HL-60/S4 treated with retinoic acid at 250 ng/mL for 4 days and 3 days (cell line): ENCODE results near the gene THBS4.

Source experiments
- in situ Hi-C: fragments of 300-500 bp; cut with MboI; formaldehyde crosslinking; loops from 2 replicates; pipeline ENCODE4 v1.7.0; 2022; ENCODE audit warnings: low sequenced_read_pairs

The THBS4 gene

DNA sequence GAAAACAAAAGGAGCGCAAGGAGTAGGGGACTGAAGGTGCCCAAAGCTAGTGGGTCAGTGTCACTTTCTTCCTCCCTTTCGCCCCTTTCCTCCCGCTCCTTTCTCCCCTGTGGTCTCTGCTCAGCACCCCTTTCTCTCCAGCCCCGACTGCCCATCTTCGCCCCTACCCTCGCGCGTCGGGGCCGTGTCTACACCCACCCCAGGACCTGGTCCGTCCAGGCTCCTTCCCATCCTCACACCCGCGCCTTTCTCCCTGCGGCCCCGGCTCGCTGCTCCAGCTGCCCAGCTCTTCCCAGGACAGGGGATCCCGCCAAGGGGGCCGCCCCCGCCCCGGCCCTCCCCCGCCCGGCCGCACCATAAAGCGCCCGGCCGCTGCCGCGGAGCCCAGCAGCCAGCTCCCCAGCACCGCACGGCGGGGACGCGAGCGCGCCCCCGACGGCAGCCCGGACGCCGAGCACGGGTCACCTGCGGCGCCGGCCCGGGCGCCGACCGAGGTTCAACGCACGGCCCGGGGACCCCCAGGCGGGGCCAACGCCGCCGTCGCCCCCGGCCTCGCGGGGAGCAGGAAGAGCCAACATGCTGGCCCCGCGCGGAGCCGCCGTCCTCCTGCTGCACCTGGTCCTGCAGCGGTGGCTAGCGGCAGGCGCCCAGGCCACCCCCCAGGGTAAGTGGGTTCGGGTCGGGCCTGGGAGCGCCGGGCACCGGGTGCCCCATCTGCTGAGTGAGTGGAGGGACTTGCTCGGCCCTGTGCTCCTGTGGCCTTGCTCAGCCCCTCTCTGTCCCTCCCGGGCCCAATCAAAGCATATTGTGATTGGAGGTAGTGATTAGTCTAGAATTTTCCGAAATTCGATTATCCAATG is at the start of gene THBS4:
Gene THBS4 (plus strand): TSS at position 387 of the 860 bp plus-strand sequence. CDS start 190 bp downstream, at position 577.
- in situ Hi-C loops = no loop called here

DNA sequence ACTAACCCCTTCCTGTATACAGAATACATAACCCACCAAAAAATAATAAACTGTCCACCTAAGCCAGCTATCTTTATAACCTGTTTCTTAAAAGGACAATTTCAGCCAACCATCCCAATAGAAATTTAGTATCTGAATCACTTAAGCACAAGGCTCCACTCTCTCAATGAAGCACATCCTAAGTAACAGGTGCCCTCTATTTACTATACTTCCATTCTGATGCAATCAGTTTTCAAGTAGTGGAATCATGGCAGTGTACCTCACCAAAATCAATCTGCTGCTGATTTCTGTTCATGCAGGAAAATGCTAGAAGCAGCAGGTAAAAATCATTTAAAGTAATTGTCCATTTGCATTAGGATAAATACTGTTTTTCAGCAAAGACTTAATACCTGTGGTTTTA is 48.9 kb upstream of the THBS4 start:
- in situ Hi-C loops = no loop called here

DNA sequence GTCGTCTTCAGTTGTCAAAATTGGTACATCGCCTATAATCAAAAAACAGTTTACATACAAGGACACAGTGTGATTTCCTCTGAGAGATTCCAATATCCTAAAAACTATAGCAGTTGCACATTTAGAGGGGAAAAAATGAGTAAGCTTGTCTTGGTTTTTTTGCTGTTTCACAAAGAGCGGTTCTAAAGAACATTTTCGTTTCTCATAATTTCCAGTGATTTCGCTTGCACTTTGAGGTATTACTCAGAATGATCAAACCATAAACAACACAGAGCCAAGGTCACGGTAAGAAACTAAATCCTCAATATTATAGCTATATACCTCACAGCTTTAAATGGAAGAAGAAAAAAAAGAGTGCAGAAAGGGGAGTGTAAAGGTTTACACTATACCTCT is 44.9 kb upstream of the THBS4 start:
- in situ Hi-C loops = no loop called here

DNA sequence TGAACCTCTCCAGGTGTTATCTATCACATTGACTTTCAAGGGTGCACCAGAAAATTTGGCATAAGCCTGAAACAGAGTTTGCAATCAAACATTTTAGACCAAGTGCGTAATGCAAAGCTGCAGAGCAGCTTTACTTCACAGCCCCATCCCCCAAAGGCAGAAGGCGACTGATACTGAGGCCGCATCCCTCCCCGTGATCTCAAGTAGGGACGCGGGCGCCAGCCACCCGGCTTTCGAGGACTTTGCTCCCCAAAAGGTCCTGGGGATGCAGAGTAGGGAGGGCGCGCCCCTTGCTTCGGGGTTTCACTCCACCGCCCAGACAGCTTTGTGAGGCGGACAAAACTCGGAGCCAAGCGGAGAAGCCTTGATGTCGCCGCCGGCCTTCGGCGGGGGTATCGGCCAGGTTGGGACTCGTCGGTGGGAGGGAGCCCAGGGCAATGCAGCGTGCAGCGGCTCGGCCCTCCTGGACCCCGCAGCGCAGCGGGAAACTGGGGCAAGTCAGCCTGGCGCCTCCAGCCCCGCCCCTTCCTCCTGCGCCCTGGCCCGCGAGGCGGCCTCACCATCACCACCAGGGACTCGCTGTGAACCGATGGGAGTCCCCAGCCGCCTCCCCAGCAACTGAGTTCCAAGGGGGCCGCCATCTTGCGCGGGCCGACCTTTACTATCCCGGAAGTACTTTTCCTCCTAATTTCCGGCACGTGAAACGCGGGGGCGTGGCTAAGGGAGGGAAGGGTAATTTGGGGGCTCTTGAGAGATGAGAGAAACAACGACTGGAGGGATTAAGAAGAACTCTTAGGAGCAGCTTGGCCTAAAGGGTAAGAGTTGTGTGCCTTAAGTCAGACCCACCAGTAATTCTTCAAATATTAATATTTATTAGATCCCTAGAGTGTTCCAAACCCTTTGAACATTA is 44.3 kb upstream of the THBS4 start, which contains the start of gene MTX3:
Gene MTX3 (minus strand): TSS at position 665 of the 910 bp plus-strand sequence. CDS start 24 bp downstream, at position 641.
- in situ Hi-C loops = no loop called here

DNA sequence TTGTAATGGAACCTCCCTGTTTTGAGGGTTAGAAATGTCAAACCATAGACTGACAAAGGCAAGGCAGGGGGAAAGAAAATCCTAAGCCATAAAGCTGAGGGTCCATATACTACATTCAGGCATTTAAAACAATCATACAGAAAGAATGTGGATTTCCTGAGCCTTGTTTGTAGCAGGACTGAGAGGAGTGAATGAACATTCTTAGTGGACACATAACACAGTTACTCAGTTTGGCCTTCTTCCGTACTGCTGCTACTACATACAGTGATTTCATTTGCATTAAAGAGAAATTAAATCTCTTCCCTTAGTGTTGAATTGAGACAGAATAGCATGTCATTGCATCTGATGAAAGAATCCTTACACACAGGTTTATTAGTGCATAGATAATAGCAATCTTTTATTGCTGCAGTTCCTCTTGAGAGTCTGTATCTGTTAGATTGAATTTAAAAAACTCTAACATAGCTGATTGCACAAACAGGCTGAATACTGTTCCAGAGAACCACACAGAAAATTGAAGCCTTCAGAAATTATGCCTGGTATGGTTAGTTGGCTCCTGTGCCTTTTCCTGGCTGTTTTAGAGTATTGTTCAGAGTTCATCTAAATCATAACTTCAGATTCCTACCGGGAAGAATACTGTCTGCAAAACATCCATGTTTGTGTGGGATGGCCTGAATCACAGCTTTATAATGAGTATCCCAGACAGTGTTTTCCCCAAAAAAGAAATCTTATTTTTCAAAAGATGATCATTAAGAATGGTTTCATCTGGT is 42.1 kb upstream of the THBS4 start:
- in situ Hi-C loops = no loop called here

DNA sequence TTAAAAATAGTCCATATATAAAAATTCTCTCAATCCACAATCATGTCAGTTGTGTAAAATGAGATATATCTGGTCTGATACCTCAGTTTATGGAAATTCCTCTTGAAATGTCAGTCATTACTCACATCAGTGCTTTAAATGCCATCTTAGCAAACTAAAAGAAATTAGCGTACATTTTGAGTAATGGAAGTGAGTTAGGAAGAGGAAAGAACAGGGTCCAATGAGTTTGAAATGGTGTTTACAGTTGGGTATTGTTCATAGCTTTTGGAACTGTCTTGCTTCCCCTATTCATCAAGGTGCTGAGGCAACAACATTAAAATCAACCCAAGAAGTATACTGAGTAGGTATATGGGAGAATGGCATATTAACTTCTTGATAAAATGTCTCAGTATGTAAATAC is 35.4 kb upstream of the THBS4 start:
- in situ Hi-C loops = no loop called here

DNA sequence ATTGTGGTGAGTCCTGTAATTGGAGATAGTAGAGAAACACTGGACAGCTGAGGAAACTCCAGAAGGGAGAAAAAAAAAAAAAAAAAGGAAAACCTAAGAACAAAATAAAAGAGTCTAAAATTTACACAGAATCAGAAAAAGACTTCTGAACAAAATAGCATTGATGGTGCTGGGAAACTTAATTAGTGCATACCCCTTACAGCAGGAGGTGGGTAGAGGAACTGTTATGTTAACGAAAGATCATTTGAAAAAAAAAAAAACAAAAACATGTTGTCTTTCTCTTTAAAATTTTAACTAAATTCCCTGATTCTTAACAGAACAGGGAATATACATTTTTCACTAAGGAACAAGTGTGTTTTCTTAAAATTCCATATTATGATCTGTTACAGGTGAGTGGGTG is 32.5 kb upstream of the THBS4 start:
- in situ Hi-C loops = no loop called here

DNA sequence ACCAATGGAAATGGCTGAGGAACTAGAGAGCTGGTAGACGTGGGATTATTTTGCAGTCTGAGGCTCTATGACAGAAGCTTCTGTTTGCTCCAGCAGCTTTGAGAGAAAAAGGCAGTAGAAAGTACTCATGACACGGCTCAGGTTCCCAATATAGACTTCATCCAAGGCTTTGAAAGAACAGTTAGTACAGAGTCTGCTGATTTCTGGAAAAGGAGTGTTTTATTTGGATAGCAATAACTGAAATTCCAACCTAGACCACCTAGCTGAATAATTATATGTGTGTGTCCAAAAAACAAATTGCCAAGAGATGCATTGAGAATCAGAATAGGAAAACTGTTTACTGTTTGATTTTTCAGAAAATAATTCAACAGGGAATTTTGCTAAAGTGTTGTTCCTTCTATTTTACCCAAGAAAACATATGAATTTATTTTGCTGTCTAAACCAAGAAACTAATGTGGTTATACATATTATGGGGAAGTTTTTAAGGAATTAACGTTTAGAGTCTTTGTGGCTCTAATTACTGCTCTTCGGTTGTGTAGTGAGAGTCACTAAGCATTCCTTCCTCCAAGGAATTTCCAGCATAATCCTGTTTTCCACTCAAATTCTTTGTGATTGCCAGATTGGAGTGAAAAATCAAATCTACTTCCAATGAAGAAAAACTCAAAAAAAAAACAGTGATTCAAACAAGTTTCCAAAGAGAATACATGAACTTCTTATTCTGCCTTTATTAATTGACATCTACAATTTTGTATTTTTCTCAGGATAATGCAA is 26.0 kb upstream of the THBS4 start:
- in situ Hi-C loops = no loop called here

DNA sequence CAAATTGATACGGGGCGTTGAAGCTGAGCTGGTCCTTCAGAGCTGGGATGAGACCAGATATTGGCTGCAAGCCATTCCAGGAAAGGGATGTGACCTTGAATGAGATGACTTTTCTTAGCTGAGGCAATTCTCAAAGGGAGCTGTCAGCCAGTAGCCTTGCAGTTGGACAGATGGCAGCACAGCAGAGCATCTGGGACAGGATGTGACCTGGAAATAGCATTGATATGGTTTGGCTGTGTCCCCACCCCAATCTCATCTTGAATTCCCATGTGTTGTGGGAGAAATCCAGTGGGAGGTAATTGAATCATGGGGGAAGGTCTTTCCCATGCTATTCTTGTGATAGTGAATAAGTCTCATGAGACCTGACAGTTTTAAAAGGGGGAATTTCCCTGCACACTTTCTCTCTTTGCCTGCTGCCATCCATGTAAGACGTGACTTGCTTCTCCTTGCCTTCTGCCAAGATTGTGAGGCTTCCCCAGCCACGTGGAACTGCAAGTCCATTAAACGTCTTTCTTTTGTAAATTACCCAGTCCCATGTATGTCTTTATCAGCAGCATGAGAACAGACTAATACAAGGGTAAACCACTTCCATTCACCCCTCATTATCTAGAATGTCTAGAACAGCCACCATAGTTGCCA is 24.3 kb upstream of the THBS4 start:
- in situ Hi-C loops = no loop called here

DNA sequence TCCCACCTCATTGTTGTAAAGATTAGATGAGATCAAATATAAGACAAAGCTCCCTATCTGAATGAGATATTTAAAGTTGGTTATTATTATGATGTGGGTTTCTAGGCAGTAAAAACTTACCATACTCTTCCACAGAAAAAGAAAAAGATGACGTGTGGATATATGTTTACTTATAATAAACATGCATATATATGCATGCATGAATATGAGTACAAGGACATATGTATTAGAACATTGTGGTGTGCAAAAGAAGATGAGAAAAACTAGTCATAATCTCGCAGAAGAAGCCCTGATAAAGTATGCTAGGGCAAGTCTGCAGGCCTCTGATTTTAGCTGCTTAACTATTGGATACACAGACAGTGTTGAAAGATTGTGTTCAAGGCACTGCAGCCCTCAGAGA is 10.1 kb upstream of the THBS4 start:
- in situ Hi-C loops = no loop called here

DNA sequence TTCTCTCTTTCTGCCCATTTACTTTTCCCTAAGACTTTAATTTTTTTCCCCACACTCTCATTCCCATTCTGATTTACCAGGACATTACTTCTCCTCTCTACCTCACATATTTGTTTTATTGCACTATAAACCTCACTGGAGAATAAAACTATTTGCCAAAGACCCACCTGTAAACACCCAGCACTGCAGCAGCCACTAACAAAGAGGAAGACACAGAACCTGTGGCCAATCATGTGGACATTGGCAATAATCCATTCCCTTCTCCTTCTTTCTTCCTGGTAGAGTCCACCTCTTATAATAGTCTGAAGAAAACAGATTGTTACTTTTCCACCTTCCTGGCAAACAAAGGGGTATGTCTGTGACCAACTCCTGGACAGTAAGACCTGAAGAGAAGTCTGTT is 8.3 kb upstream of the THBS4 start:
- in situ Hi-C loops = no loop called here

DNA sequence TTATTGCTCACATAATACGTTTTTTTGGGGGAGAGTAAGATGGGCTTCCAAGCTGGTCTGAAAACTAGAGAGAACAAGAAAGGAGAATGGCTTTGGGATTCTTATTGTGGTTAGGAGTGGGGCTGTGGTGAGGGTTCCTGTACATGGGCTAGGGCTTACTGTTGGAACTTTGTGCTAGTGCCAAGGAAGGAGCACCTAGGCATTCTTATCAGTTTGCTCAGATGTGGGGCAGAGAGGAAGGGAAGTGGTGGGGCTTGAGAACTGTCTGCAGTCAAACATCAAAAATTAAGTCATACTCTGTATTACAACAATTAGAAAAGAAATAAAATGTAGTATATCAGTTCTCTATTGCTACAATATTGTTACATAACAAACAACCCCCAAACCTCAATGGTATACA is 4.0 kb upstream of the THBS4 start:
- in situ Hi-C loops = no loop called here

DNA sequence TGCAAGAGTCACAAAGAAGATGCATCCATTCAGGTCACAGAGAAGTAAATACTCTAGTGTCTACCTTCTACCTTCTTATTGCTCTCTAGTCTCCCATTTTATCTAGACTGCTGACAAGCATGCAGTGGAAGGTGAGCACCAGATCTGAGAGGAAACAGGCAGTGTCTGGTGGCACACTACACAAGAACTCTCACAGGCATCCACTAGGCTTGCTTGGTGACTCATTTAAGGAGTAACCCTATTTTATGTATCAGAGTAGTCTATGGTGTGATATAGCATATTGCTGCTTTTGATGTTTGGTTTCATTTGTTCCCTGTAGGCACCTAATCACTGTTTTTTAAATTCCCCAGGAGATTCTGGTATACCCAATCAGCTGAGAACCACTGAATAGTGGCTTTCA is 1.6 kb upstream of the THBS4 start:
- in situ Hi-C loops = no loop called here

DNA sequence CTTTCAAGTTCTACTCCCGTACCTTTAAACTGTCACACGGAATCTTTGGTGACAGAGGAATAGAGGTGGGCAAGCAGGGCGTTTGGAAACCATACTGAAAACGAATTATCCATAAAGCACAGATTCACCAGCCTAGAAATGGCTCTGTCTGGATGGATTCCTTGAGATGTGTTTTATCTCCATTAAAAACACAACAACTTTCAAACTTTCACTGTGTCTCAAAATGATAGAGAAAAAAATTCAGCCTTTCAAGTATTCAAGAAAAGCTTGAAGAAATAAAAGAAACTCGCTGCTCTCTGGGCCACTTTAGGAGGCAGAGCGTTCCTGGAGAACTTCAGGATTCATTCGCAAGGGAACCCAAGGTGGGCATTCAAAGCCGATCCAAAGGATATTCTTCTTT is 589 bp upstream of the THBS4 start:
- in situ Hi-C loops = no loop called here

DNA sequence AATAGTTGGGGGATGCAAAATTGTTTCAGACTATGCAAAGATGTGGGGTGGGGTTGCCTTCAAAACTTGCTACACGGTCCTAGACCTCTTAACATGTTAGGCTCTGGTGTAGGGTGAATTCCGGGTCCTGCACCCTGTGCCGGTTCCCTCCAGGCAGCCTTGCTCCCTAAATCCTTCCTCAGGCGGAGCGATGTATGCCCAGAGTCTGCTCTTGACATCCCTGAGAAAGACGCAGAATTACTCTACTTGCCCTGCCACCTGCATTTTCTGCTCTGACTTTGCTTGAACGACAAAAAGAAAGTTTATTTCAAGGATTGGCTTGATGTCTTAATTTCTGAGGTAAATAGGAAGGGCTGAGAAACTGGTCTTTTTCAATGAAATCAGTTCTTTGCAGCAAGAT is 691 bp downstream of the THBS4 start:
- in situ Hi-C loops = no loop called here

DNA sequence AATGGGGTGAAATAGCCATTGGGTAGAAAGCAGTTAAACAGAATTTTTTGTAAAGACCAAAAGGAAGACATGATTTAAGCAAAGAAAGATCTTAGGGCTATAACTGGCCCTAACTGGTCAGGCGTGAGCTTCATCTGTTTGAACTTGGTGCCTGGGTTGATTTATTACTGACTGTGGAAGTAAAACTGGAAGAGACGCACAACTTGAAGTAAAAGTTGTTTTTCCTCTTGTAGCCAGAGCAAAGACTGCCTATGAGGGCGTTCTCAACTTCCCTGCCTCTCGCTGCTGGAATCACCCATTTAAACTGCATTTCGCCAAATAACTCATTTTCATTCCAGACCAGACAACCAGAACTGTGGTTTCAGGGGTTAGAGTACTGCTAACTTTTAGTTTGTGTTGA is 1.5 kb downstream of the THBS4 start:
- in situ Hi-C loops = no loop called here

DNA sequence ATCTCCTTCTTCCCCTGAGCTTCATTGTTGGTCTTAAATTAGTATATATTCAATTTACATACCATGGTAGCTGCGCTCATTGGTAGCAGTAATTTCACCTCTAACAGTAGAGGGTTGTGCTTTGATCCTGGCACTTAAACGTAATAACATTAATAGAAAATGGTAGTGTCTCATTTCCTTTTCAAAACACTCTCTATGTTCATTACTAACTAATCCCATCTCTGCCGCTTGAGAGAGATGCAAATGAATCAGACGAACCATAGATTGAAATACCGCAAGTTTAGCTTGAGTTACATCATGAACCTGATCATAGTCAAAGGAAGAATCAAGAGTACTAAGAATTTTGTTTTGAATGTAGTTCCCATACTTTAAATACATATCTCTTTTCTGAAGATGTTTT is 2.2 kb downstream of the THBS4 start:
- in situ Hi-C loops = no loop called here

DNA sequence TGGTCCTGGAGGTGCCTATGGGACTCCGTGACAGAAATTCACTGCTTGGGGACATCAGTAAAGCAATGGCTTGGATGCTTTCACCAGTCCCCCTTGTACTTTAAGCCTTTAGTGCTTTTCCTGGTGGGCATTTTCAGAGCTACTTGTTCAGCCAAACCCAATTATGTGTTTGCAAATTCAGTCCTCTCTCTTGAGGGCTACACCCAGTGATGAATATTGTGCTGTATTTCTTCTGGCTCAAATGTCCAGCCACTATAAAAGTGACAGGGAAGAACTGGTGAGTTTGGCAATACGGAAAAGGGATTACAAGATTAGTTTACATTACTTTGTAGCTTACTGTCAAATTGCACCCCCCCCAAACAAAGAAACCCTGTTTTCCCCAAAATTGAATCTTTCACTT is 4.5 kb downstream of the THBS4 start:
- in situ Hi-C loops = no loop called here

DNA sequence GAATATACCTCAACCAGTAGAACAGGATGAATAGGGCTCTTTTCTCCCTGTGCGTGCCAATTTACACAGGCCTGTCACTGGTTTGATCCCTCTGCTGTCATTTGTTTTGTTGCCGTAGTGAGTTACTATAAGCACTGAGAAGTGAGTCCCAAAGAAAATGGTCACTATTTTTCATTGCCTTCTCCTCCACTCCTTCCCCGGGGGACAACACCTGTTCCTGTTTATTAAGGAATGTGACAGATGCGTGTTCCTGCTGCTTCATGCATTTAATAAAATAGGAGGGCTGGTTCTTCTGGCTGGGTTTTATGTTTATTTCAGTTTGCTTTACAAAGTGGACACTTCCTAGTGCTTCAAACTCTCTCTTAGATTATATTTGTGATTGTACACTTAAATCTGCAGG is 6.4 kb downstream of the THBS4 start:
- in situ Hi-C loops = no loop called here

DNA sequence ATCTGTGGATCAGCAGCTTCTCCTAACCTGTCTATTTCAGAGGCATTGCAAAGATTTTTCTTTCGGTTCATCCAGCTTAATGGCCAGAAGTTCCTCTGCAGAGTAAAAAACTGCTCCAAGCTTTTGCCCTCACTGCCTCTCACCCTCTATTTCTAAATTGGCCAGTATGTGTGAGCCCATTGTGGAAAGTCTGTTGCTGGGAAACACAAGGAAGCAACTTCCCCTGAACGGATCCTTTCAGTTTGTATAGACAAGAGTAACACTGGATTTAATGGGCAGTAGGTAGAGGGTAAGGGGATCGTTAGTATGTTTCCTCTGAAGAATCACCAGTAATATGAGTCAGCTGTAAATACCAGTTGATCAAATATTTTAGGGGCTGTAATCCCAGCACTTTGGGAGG is 7.2 kb downstream of the THBS4 start:
- in situ Hi-C loops = no loop called here
